Dedifferentiated amniotic fluid mesenchymal stem cell (primary cell): ENCODE measurements around the gene TMEM135.

Experiments used
- DNase-seq: peaks from one replicate; pipeline ENCODE4 v3.0.0-alpha.2; 2016; ENCODE audit errors: extremely low spot score

Gene TMEM135

GRCh38 chr11:87353771-87354345 lies 316.1 kb downstream of the TMEM135 start:
- DNase-seq, result no peak

- no peak for DNase-seq
Measured at GRCh38 chr11:87355596-87355995, 317.9 kb downstream of the TMEM135 start.

- DNase-seq, result no peak
Measured at GRCh38 chr11:87356428-87356827, 318.7 kb downstream of the TMEM135 start.

- no peak for DNase-seq
Measured at GRCh38 chr11:87358461-87358860, 320.7 kb downstream of the TMEM135 start.

GRCh38 chr11:87359401-87359800 lies 321.7 kb downstream of the TMEM135 start:
- DNase-seq, result no peak

GRCh38 chr11:87361891-87362290 lies 324.2 kb downstream of the TMEM135 start:
- DNase-seq, result no peak

- no peak for DNase-seq
Measured at GRCh38 chr11:87366346-87366745, 328.6 kb downstream of the TMEM135 start.

GRCh38 chr11:87366763-87367405 lies 329.1 kb downstream of the TMEM135 start:
- DNase-seq, result no peak

GRCh38 chr11:87368151-87368550 lies 330.4 kb downstream of the TMEM135 start:
- no peak for DNase-seq

- DNase-seq, result no peak
Measured at GRCh38 chr11:87368858-87369480, 331.2 kb downstream of the TMEM135 start.

- no peak for DNase-seq
Measured at GRCh38 chr11:87369888-87370287, 332.2 kb downstream of the TMEM135 start.

- no peak for DNase-seq
Measured at GRCh38 chr11:87372065-87372464, 334.3 kb downstream of the TMEM135 start.
